Activated naive CD8-positive, alpha-beta T cell treated with anti-CD3 and anti-CD28 coated beads, Interleukin-2, amount 10 ng/mL, durations not matched to agents 7 days and 5 days (primary cell): ENCODE measurements around the gene CTIF. TPM values are rescaled to one million over a fixed set of nuclear protein-coding genes. Genes with fewer than 3 reads are reported as not detected.
"Not testable (repeated sequence)": the region's sequence is repeated elsewhere in the genome, so short reads cannot be mapped to it uniquely, and the experiment has no call there.

ENCODE experiments used
- ATAC-seq: fragments of 150-1000 bp; cut with Tn5 transposase; one replicate; pipeline ENCODE4 v1.10.0; 2021; ENCODE audit warnings: low read depth, moderate library complexity
- POLR2A ChIA-PET: fragments of 350-600 bp; sonication (Branson Sonifier 250); formaldehyde crosslinking; loops from one replicate; lab custom pipeline; 2021; ENCODE audit warnings: antibody characterized with exemption; lab: Charles Lee
- DNase-seq: peaks from one replicate; pipeline ENCODE4 v3.0.0; 2021
- H3K27ac Mint-ChIP-seq: one replicate; pipeline ENCODE4 v1.8.0; 2022; ENCODE audit warnings: mild to moderate bottlenecking, mixed read lengths
- H3K27me3 Mint-ChIP-seq: one replicate; pipeline ENCODE4 v1.8.0; 2022; ENCODE audit warnings: mild to moderate bottlenecking, moderate library complexity, mixed read lengths
- H3K36me3 Mint-ChIP-seq: one replicate; pipeline ENCODE4 v1.8.0; 2021; ENCODE audit warnings: mild to moderate bottlenecking, mixed read lengths
- H3K4me1 Mint-ChIP-seq: one replicate; pipeline ENCODE4 v1.8.0; 2021; ENCODE audit warnings: mixed read lengths
- H3K4me3 Mint-ChIP-seq: one replicate; pipeline ENCODE4 v1.8.0; 2022; ENCODE audit warnings: mild to moderate bottlenecking, moderate library complexity, mixed read lengths
- H3K9me3 Mint-ChIP-seq: one replicate; pipeline ENCODE4 v1.8.0; 2021; ENCODE audit warnings: mixed read lengths
- total RNA-seq, 2 experiments: library from RNA; stranded (reverse); gene quantifications; one replicate each; pipeline ENCODE4 v1.2.3, GENCODE V29; 2021

The CTIF gene
- total RNA-seq, 2 experiments from 2014 or later, result 2.4 to 3.0 TPM

- DNase-seq (no peak), ATAC-seq (no peak)
- Mint-ChIP-seq H3K4me3 (no peak overlapping the region), H3K36me3 (no peaks in the 10 kb centered on the region), H3K9me3 (peaks cover 4% of the 10 kb centered on the region), H3K4me1 (no peaks in the 10 kb centered on the region), H3K27me3 (no peaks in the 10 kb centered on the region), H3K27ac (peak overlapping the region; percentile 47)
- POLR2A ChIA-PET, result no interaction called here
Observed at GRCh38 chr18:48638896-48639771, 100.3 kb downstream of the CTIF start.

GRCh38 chr18:48639772-48640432 lies 101.1 kb downstream of the CTIF start:
- Mint-ChIP-seq H3K27me3 (no peaks in the 10 kb centered on the region), H3K9me3 (peaks cover 4% of the 10 kb centered on the region), H3K27ac (no peak overlapping the region), H3K36me3 (no peaks in the 10 kb centered on the region), H3K4me3 (no peak overlapping the region), H3K4me1 (no peaks in the 10 kb centered on the region)
- POLR2A ChIA-PET, result no interaction called here
- DNase-seq (no peak), ATAC-seq (no peak)

GRCh38 chr18:48640566-48641270 lies 101.9 kb downstream of the CTIF start:
- no peaks in the 10 kb centered on the region for H3K4me1 Mint-ChIP-seq
- no peaks in the 10 kb centered on the region for H3K36me3 Mint-ChIP-seq
- H3K27me3 Mint-ChIP-seq, result no peaks in the 10 kb centered on the region
- POLR2A ChIA-PET, result no interaction called here
- DNase-seq (no peak), ATAC-seq (no peak)
- no peak overlapping the region for H3K27ac Mint-ChIP-seq
- peaks cover 4% of the 10 kb centered on the region for H3K9me3 Mint-ChIP-seq
- H3K4me3 Mint-ChIP-seq, result no peak overlapping the region

GRCh38 chr18:48641981-48642380 lies 103.2 kb downstream of the CTIF start:
- H3K9me3 Mint-ChIP-seq, result peaks cover 4% of the 10 kb centered on the region
- H3K27ac Mint-ChIP-seq, result no peak overlapping the region

GRCh38 chr18:48642503-48642902 lies 103.7 kb downstream of the CTIF start:
- Mint-ChIP-seq H3K36me3 (no peaks in the 10 kb centered on the region), H3K9me3 (peaks cover 4% of the 10 kb centered on the region), H3K27ac (no peak overlapping the region), H3K27me3 (no peaks in the 10 kb centered on the region), H3K4me1 (no peaks in the 10 kb centered on the region), H3K4me3 (no peak overlapping the region)
- POLR2A ChIA-PET, result no interaction called here
- ATAC-seq, result no peak
- no peak for DNase-seq

More at GRCh38 chr18:48641981-48642380, 103.2 kb downstream of the CTIF start:
- DNase-seq, result no peak
- H3K4me1 Mint-ChIP-seq, result no peaks in the 10 kb centered on the region
- no peaks in the 10 kb centered on the region for H3K27me3 Mint-ChIP-seq
- H3K36me3 Mint-ChIP-seq, result no peaks in the 10 kb centered on the region
- ATAC-seq, result no peak
- POLR2A ChIA-PET, result no interaction called here
- H3K4me3 Mint-ChIP-seq, result no peak overlapping the region

- DNase-seq, result no peak
- ATAC-seq, result no peak
- Mint-ChIP-seq H3K27me3 (no peaks in the 10 kb centered on the region), H3K27ac (no peak overlapping the region), H3K36me3 (no peaks in the 10 kb centered on the region), H3K9me3 (peaks cover 4% of the 10 kb centered on the region), H3K4me3 (no peak overlapping the region), H3K4me1 (no peaks in the 10 kb centered on the region)
- POLR2A ChIA-PET, result no interaction called here
Observed at GRCh38 chr18:48643262-48643661, 104.4 kb downstream of the CTIF start.

GRCh38 chr18:48644029-48644428 lies 105.2 kb downstream of the CTIF start:
- POLR2A ChIA-PET, result no interaction called here
- Mint-ChIP-seq H3K27ac (no peak overlapping the region), H3K4me1 (no peaks in the 10 kb centered on the region)

GRCh38 chr18:48645427-48646002 lies 106.7 kb downstream of the CTIF start:
- POLR2A ChIA-PET, result no interaction called here
- Mint-ChIP-seq H3K36me3 (no peaks in the 10 kb centered on the region), H3K4me1 (no peaks in the 10 kb centered on the region), H3K27ac (no peak overlapping the region), H3K9me3 (peaks cover 4% of the 10 kb centered on the region), H3K27me3 (peaks cover 6% of the 10 kb centered on the region), H3K4me3 (no peak overlapping the region)
- DNase-seq (no peak), ATAC-seq (no peak)

More at GRCh38 chr18:48644029-48644428, 105.2 kb downstream of the CTIF start:
- DNase-seq (no peak), ATAC-seq (no peak)
- Mint-ChIP-seq H3K9me3 (peaks cover 4% of the 10 kb centered on the region), H3K36me3 (no peaks in the 10 kb centered on the region), H3K27me3 (no peaks in the 10 kb centered on the region), H3K4me3 (no peak overlapping the region)

- ATAC-seq, result no peak
- Mint-ChIP-seq H3K4me1 (no peaks in the 10 kb centered on the region), H3K36me3 (no peaks in the 10 kb centered on the region), H3K4me3 (no peak overlapping the region), H3K9me3 (peaks cover 4% of the 10 kb centered on the region), H3K27ac (no peak overlapping the region), H3K27me3 (peaks cover 19% of the 10 kb centered on the region)
- POLR2A ChIA-PET, result no interaction called here
- DNase-seq, result no peak
Observed at GRCh38 chr18:48646976-48647375, 108.1 kb downstream of the CTIF start.

- Mint-ChIP-seq H3K4me1 (no peaks in the 10 kb centered on the region), H3K27ac (no peak overlapping the region), H3K9me3 (no peaks in the 10 kb centered on the region), H3K27me3 (peaks cover 27% of the 10 kb centered on the region), H3K4me3 (no peak overlapping the region), H3K36me3 (no peaks in the 10 kb centered on the region)
- ATAC-seq, result no peak
- POLR2A ChIA-PET, result no interaction called here
- DNase-seq, result no peak
Observed at GRCh38 chr18:48649231-48649630, 110.4 kb downstream of the CTIF start.

- POLR2A ChIA-PET, H3K9me3 Mint-ChIP-seq, H3K27ac Mint-ChIP-seq, DNase-seq, ATAC-seq, H3K36me3 Mint-ChIP-seq, H3K4me3 Mint-ChIP-seq, H3K4me1 Mint-ChIP-seq: not testable (repeated sequence)
- H3K27me3 Mint-ChIP-seq, result peaks cover 27% of the 10 kb centered on the region
Observed at GRCh38 chr18:48654591-48654990, 115.8 kb downstream of the CTIF start.

- ATAC-seq (no peak), DNase-seq (no peak)
- POLR2A ChIA-PET, result no interaction called here
- Mint-ChIP-seq H3K4me1 (no peaks in the 10 kb centered on the region), H3K4me3 (no peak overlapping the region), H3K9me3 (no peaks in the 10 kb centered on the region), H3K36me3 (no peaks in the 10 kb centered on the region), H3K27ac (no peak overlapping the region), H3K27me3 (peaks cover 21% of the 10 kb centered on the region)
Observed at GRCh38 chr18:48655508-48655907, 116.7 kb downstream of the CTIF start.

GRCh38 chr18:48656176-48656575 lies 117.3 kb downstream of the CTIF start:
- Mint-ChIP-seq H3K36me3 (no peaks in the 10 kb centered on the region), H3K27me3 (peaks cover 14% of the 10 kb centered on the region), H3K4me3 (no peak overlapping the region), H3K4me1 (no peaks in the 10 kb centered on the region), H3K27ac (no peak overlapping the region), H3K9me3 (no peaks in the 10 kb centered on the region)
- no peak for DNase-seq
- POLR2A ChIA-PET, result no interaction called here
- no peak for ATAC-seq
